Duodenal mucosa (tissue), 2 donors: ENCODE data around the gene ZNF148.
A peak's percentile ranks its signal among the peaks of the same experiment; 100 is the strongest.

ENCODE experiments used
- H3K27ac ChIP-seq: one replicate; pipeline ENCODE4 v1.7.0; 2013; ENCODE audit warnings: low read depth, low read length
- H3K27me3 ChIP-seq, 2 donors: one replicate each; pipeline ENCODE4 v1.7.0; 2013; ENCODE audit warnings: low read length in 2 of 2, control low read depth in 1 of 2; ENCODE audit not compliant: insufficient read depth in 2 of 2, control insufficient read depth in 1 of 2
- H3K36me3 ChIP-seq, 2 donors: one replicate each; pipeline ENCODE4 v1.7.0; 2013; ENCODE audit warnings: low read length in 2 of 2, control low read depth in 1 of 2; ENCODE audit not compliant: insufficient read depth in 2 of 2, control insufficient read depth in 1 of 2
- H3K4me1 ChIP-seq, 2 donors: one replicate each; pipeline ENCODE4 v1.7.0; 2013; ENCODE audit warnings: low read length in 2 of 2, control low read depth in 1 of 2; ENCODE audit not compliant: insufficient read depth in 2 of 2, control insufficient read depth in 1 of 2
- H3K4me3 ChIP-seq, 2 donors: one replicate each; pipeline ENCODE4 v1.7.0; 2013; ENCODE audit warnings: low read length in 2 of 2, low read depth in 1 of 2
- H3K9ac ChIP-seq, 2 donors: one replicate each; pipeline ENCODE4 v1.7.0; 2013; ENCODE audit warnings: low read length in 2 of 2, low read depth in 1 of 2
- H3K9me3 ChIP-seq, 2 donors: one replicate each; pipeline ENCODE4 v1.7.0; 2013; ENCODE audit warnings: low read length in 2 of 2, control low read depth in 1 of 2; ENCODE audit not compliant: control insufficient read depth in 1 of 2

ZNF148 gene

GRCh38 chr3:125318871-125319270 is 56.3 kb downstream of the ZNF148 start:
- H3K9ac ChIP-seq: no peak overlapping the region
- no peaks in the 10 kb centered on the region for H3K9me3 ChIP-seq
- H3K27me3 ChIP-seq: no peaks in the 10 kb centered on the region
- H3K4me3 ChIP-seq: no peak overlapping the region
- peaks cover 0 to 7% of the 10 kb centered on the region in 2 donors for H3K4me1 ChIP-seq
- no peak overlapping the region for H3K27ac ChIP-seq
- peaks cover 0 to 8% of the 10 kb centered on the region in 2 donors for H3K36me3 ChIP-seq

GRCh38 chr3:125318167-125318865 is 56.8 kb downstream of the ZNF148 start:
- H3K9me3 ChIP-seq: no peaks in the 10 kb centered on the region
- H3K4me1 ChIP-seq: peaks cover 0 to 7% of the 10 kb centered on the region in 2 donors
- no peak overlapping the region for H3K27ac ChIP-seq

GRCh38 chr3:125317761-125318160 is 57.4 kb downstream of the ZNF148 start:
- Histone ChIP-seq H3K36me3 (peaks cover 4 to 13% of the 10 kb centered on the region in 2 donors), H3K27me3 (no peaks in the 10 kb centered on the region), H3K4me3 (no peak overlapping the region), H3K9ac (no peak overlapping the region), H3K27ac (no peak overlapping the region), H3K4me1 (peaks cover 0 to 7% of the 10 kb centered on the region in 2 donors), H3K9me3 (no peaks in the 10 kb centered on the region)

More at GRCh38 chr3:125318167-125318865, 56.8 kb downstream of the ZNF148 start:
- H3K36me3 ChIP-seq: peaks cover 2 to 10% of the 10 kb centered on the region in 2 donors
- no peaks in the 10 kb centered on the region for H3K27me3 ChIP-seq
- no peak overlapping the region for H3K9ac ChIP-seq
- no peak overlapping the region for H3K4me3 ChIP-seq

- Histone ChIP-seq H3K4me1 (peaks cover 0 to 7% of the 10 kb centered on the region in 2 donors), H3K4me3 (no peak overlapping the region), H3K27ac (no peak overlapping the region)
Observed at GRCh38 chr3:125316949-125317348, 58.2 kb downstream of the ZNF148 start.

GRCh38 chr3:125316246-125316645 is 58.9 kb downstream of the ZNF148 start:
- Histone ChIP-seq H3K4me1 (peaks cover 0 to 7% of the 10 kb centered on the region in 2 donors), H3K9me3 (no peaks in the 10 kb centered on the region), H3K27me3 (no peaks in the 10 kb centered on the region), H3K4me3 (no peak overlapping the region), H3K36me3 (peaks cover 6 to 12% of the 10 kb centered on the region in 2 donors), H3K27ac (no peak overlapping the region), H3K9ac (no peak overlapping the region)

More at GRCh38 chr3:125316949-125317348, 58.2 kb downstream of the ZNF148 start:
- Histone ChIP-seq H3K9ac (no peak overlapping the region), H3K27me3 (no peaks in the 10 kb centered on the region), H3K36me3 (peaks cover 6 to 12% of the 10 kb centered on the region in 2 donors), H3K9me3 (no peaks in the 10 kb centered on the region)

GRCh38 chr3:125313060-125313635 is 62.0 kb downstream of the ZNF148 start:
- Histone ChIP-seq H3K27me3 (no peaks in the 10 kb centered on the region), H3K4me3 (no peak overlapping the region), H3K4me1 (peaks cover 5 to 9% of the 10 kb centered on the region in 2 donors), H3K36me3 (peaks cover 10 to 12% of the 10 kb centered on the region in 2 donors), H3K9me3 (no peaks in the 10 kb centered on the region), H3K9ac (no peak overlapping the region), H3K27ac (no peak overlapping the region)

- Histone ChIP-seq H3K4me1 (peaks cover 5 to 8% of the 10 kb centered on the region in 2 donors), H3K27me3 (no peaks in the 10 kb centered on the region), H3K27ac (no peak overlapping the region), H3K9me3 (no peaks in the 10 kb centered on the region), H3K9ac (peak overlapping the region; percentile 42 to 63), H3K36me3 (peaks cover 10% of the 10 kb centered on the region in 2 donors), H3K4me3 (peak overlapping the region; percentile 65 to 71)
Observed at GRCh38 chr3:125310623-125311081, 64.5 kb downstream of the ZNF148 start.

- H3K9me3 ChIP-seq: no peaks in the 10 kb centered on the region
- H3K4me1 ChIP-seq: peaks cover 5 to 8% of the 10 kb centered on the region in 2 donors
- no peaks in the 10 kb centered on the region for H3K27me3 ChIP-seq
- no peak overlapping the region for H3K27ac ChIP-seq
- H3K4me3 ChIP-seq: no peak overlapping the region
- H3K36me3 ChIP-seq: peaks cover 10% of the 10 kb centered on the region in 2 donors
- H3K9ac ChIP-seq: no peak overlapping the region
Observed at GRCh38 chr3:125309476-125309875, 65.6 kb downstream of the ZNF148 start.

GRCh38 chr3:125306620-125307019 is 68.5 kb downstream of the ZNF148 start:
- Histone ChIP-seq H3K9ac (no peak overlapping the region), H3K9me3 (no peaks in the 10 kb centered on the region), H3K4me1 (peaks cover 5 to 8% of the 10 kb centered on the region in 2 donors), H3K36me3 (peaks cover 3 to 4% of the 10 kb centered on the region in 2 donors), H3K27ac (no peak overlapping the region), H3K27me3 (no peaks in the 10 kb centered on the region), H3K4me3 (no peak overlapping the region)

GRCh38 chr3:125302932-125303331 is 72.2 kb downstream of the ZNF148 start:
- Histone ChIP-seq H3K27me3 (no peaks in the 10 kb centered on the region), H3K4me3 (no peak overlapping the region), H3K9me3 (no peaks in the 10 kb centered on the region), H3K9ac (no peak overlapping the region), H3K36me3 (peaks cover 0 to 3% of the 10 kb centered on the region in 2 donors), H3K4me1 (no peaks in the 10 kb centered on the region), H3K27ac (no peak overlapping the region)
